GM13976 (cell line): ENCODE data around the gene PLIN4.

Experiments
- DNase-seq: peaks from one replicate; pipeline ENCODE4 v3.0.0; 2012; ENCODE audit warnings: low spot score
- CTCF ChIP-seq: IDR thresholded peaks from 2 replicates; pipeline ENCODE4 v1.5.1; 2012; ENCODE audit warnings: borderline replicate concordance, mild to moderate bottlenecking; ENCODE audit not compliant: insufficient read depth; ENCODE audit errors: extremely low read depth, missing control alignments, control extremely low read depth
- in situ Hi-C: fragments of 300-500 bp; cut with MboI; formaldehyde crosslinking; loops from one replicate; pipeline ENCODE4 v1.12.0; 2022; ENCODE audit warnings: low sequenced_read_pairs, mixed read lengths, inconsistent platforms; ENCODE audit not compliant: unreplicated experiment

PLIN4 gene

GRCh38 chr19:4510435-4511255 lies 7.6 kb downstream of the PLIN4 start:
- TF ChIP-seq CTCF: no peak
- in situ Hi-C loops: no loop called here
- no peak for DNase-seq

GRCh38 chr19:4508698-4509097 lies 9.6 kb downstream of the PLIN4 start:
- in situ Hi-C loops: no loop called here
- no peak for DNase-seq
- no peak for TF ChIP-seq CTCF

- in situ Hi-C loops: no loop called here
- no peak for TF ChIP-seq CTCF
- no peak for DNase-seq
Measured at GRCh38 chr19:4507804-4508203, 10.5 kb downstream of the PLIN4 start.

- in situ Hi-C loops: no loop called here
- no peak for DNase-seq
- no peak for TF ChIP-seq CTCF
Measured at GRCh38 chr19:4507150-4507452, 11.2 kb downstream of the PLIN4 start.

- TF ChIP-seq CTCF: no peak
- no peak for DNase-seq
- in situ Hi-C loops: no loop called here
Measured at GRCh38 chr19:4506449-4507149, 11.7 kb downstream of the PLIN4 start.

GRCh38 chr19:4505570-4506448 lies 12.5 kb downstream of the PLIN4 start:
- no peak for DNase-seq
- in situ Hi-C loops: no loop called here
- TF ChIP-seq CTCF: no peak
